GM10266 (cell line): Measurements from ENCODE around the gene TBX4.
"Not testable (repeated sequence)": the region's sequence is repeated elsewhere in the genome, so short reads cannot be mapped to it uniquely, and the experiment has no call there.

ENCODE experiments used
- DNase-seq: peaks from one replicate; pipeline ENCODE4 v3.0.0; 2012; ENCODE audit errors: extremely low spot score
- TF ChIP-seq, protein P1 (sequence below): IDR thresholded peaks from 2 replicates; pipeline ENCODE4 v1.5.1; 2012; ENCODE audit warnings: mild to moderate bottlenecking, low read depth; ENCODE audit not compliant: control insufficient read depth, insufficient read depth; ENCODE audit errors: missing control alignments

The TBX4 gene

DNA sequence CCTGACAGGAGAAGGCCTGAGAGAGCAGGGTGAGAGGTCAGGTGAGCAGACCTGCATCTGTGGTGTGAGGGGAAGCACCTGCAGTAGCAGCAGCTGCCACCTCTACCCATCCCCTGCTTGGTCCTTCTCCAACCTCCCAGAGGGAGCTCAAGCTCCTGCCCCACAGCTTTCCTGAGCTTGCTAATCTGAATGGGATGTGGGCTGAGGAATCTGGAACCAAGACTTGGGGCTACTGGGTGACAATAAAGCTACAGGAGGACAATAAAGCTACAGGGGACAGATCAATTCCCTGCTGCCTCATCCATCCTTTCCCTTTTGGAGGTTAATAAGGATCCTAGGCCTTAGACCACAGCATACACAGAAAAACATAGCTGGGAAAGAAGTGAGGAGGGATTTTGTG is 4.9 kb upstream of the TBX4 start:
- DNase-seq = no peak
- TF ChIP-seq, protein P1, sequence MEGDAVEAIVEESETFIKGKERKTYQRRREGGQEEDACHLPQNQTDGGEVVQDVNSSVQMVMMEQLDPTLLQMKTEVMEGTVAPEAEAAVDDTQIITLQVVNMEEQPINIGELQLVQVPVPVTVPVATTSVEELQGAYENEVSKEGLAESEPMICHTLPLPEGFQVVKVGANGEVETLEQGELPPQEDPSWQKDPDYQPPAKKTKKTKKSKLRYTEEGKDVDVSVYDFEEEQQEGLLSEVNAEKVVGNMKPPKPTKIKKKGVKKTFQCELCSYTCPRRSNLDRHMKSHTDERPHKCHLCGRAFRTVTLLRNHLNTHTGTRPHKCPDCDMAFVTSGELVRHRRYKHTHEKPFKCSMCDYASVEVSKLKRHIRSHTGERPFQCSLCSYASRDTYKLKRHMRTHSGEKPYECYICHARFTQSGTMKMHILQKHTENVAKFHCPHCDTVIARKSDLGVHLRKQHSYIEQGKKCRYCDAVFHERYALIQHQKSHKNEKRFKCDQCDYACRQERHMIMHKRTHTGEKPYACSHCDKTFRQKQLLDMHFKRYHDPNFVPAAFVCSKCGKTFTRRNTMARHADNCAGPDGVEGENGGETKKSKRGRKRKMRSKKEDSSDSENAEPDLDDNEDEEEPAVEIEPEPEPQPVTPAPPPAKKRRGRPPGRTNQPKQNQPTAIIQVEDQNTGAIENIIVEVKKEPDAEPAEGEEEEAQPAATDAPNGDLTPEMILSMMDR = no peak

DNA sequence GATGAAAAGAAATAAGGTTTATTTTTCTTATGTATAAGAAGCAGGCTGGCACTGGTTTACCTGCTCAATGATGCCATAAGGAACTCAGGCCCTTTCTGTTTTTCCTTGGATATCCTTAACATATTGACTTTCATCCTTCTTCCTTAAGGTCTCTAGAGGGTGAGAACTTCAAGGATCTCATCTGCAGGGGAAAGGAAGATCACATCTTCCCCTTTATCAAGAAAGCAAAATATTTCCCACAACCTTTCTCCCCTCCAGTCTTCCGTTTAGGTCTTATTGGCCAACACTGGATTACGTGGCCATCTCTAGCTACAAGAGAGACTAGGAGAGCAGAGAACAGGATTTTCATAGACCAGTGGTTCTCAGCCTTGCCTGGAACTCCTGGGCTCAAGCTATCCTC is 4.2 kb upstream of the TBX4 start:
- TF ChIP-seq, protein P1 = no peak
- DNase-seq = no peak

DNA sequence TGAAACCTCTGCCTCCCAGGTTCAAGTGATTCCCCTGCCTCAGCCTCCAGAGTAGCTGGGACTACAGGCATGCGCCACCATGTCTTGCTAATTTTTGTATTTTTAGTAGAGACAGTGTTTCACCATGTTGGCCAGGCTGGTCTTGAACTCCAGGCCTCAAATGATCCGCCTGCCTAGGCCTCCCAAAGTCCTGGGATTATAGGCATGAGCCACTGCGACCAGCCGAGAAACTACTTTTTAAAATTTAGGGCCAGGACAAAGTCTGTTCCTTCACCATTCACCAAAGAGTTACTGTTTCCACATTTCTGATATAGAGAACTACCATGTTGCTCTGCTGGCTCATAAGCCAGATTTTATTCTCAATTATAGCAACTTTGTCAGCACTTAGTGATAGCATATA is 3.1 kb upstream of the TBX4 start:
- DNase-seq = not testable (repeated sequence)

DNA sequence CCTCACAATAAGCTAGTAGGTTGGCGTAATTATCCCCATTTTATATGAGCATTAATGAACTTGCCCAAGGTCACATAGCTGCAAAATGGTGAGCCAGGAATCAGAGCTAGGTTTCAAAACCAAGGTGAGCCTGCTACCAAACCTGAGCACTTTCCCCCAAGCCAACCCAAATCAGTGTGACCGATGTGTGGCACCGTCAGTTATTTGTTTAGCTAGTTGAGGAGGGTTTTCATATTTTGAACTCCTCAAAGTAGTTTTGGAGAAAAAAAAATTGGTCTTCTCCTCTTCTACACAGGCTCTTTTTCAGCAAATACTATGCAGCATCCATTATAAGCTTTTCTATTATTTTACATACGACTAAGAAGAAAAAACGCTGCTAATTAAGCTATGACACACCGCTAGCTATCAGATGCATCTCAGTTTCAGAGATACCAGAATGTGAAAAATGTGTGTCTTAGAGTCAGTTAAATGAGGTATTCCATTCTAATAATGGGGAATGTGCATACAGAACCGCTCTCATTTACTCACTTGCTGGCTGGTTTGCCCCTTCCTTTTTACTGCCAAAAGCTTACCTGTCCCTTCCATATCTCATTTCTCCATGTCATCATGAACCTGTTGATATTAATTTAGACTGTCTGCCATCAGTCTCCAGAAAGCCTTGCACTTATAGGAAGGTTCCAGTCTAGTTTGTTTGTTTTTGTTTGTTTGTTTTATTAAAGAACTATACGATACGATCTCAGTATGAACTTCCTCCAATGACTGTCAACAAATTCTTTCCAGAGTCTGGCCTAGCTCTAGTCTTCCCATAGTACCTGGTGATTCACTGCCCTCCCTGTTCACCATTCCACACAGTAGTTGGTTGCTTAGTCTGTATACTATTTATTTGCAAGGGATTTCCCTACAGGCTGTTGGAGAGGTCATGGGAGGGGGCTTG is 2.2 kb upstream of the TBX4 start:
- DNase-seq = no peak
- TF ChIP-seq, protein P1 = no peak

DNA sequence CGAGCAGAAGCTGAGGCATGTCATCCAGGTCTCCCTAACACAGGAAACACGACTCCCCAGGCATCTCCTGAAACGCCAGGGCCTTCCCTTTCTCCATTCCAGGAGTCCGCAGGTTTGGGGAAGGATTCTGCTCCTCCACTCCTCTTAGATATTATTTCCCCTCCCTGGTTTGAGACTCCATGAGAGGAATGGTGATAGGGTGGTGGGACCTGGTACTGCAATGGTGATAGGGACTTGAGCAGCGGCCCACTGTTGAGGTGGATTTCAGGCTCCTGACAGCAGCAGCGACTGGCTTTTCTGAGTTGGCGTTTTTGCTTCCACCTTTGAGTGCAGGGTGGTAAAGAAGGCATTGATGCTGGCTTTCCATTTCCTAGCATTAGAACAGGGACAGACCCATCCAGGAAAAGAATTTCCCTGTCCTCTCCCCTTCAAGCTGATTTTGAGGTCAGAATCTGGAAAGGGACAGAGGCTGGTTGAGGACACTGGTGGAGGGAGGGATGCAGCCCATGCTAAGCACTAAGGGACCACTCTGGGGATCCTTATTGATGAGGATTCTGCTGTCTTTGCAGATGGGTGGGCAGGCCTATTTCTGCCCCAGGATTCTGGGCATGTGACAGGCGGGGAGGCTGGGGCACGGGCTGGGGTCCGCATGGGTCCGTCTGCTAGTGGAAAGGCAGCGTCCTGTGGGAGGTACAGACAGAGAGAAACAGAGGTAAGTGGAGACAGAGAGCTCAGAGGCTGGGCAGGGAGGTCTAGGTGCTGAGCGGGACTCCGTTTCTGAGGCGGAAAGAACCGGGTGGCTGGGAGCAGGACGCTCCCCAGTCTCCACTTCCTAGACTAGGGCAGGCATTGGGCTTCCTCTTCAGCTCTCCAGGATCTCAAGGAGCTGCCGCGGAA is 1.3 kb upstream of the TBX4 start:
- TF ChIP-seq, protein P1 = no peak
- DNase-seq = no peak

DNA sequence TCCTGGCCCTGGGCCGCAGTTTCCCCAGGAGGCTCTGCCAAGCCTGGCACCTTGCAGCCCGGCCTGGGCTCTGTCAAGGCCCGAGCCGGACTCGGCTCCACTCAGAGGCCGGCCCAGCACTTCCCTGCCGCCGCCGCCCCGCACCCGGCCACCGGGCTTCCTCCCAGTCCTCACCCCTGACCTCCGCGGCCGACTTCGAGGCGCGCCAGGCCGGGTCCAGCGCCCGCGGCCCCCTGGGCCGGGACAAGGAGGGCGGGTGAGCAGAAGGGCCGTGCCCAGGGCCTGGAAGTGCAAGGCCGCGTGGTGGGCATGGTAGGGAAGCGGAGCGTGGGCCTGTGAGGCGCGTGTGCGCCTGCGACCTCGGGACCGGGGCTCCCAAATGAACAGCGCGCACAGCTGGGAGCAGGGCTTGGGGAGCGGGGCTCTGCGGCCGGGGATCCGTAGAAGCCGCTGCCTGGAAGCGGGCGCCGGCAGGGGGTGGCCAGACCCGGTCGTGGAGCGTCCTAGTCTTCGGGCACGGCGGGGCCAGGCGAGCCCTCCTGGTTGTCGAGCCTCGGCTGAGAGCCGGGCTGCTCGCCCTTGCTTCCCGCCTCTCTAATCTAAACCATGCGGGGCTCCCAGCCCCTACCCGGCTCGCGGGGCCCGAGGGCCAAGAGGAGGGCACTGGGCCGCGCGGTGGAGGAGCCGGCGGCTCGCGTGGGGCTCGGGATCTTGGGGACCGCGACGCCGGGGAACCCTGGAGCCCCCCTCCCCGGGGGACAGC is 503 bp upstream of the TBX4 start:
- TF ChIP-seq, protein P1 = no peak
- no peak for DNase-seq
